SK-N-SH (cell line): Measurements from ENCODE around the gene MCC. TPM values are rescaled to one million over a fixed set of nuclear protein-coding genes. Genes with fewer than 3 reads are reported as not detected.

Source experiments
- CTCF ChIA-PET: fragments of 300-600, 350-600 bp; formaldehyde crosslinking; extraction: SDS; loops from one replicate; lab custom pipeline; 2021; lab: Yijun Ruan, JAX
- POLR2A ChIA-PET: fragments of 350-600 bp; sonication (Branson Sonifier 250); formaldehyde crosslinking; extraction: SDS; loops from one replicate; lab custom pipeline; 2020; ENCODE audit warnings: antibody characterized with exemption, inconsistent platforms; lab: Yijun Ruan, JAX
- DNase-seq: peaks from one replicate; pipeline ENCODE4 v3.0.0; 2012
- H2AFZ ChIP-seq: fragments of 200-600 bp; sonication (generic); 2 replicates; pipeline ENCODE4 v1.8.1; 2016; ENCODE audit warnings: antibody characterized with exemption, mild to moderate bottlenecking, low read depth
- H3F3A ChIP-seq: fragments of 200-600 bp; sonication (generic); replicated peaks from 2 replicates; pipeline ENCODE3; 2016; ENCODE audit warnings: antibody characterized with exemption, mild to moderate bottlenecking; ENCODE audit not compliant: insufficient read depth
- H3K27ac ChIP-seq, 2 experiments: fragments of 200-500 bp in 1 of 2; fragments of 200-600 bp in 1 of 2; sonication (Bioruptor generic) in 1 of 2; sonication (generic), shearing (Covaris generic) in 1 of 2; 2 replicates each; pipeline versions ENCODE4 v1.5.1 to v1.6.1; 2014 to 2016; ENCODE audit warnings: low read depth in 2 of 2, inconsistent platforms in 1 of 2, low read length in 1 of 2, mild to moderate bottlenecking in 1 of 2, mixed read lengths in 1 of 2
- H3K27me3 ChIP-seq: fragments of 200-600 bp; sonication (generic), shearing (Covaris generic); 2 replicates; pipeline ENCODE4 v1.6.1; 2016; ENCODE audit warnings: mixed run types; ENCODE audit not compliant: insufficient read depth
- H3K36me3 ChIP-seq, 2 experiments: fragments of 200-500 bp in 1 of 2; fragments of 200-600 bp in 1 of 2; sonication (Bioruptor generic) in 1 of 2; sonication (generic) in 1 of 2; replicated peaks in 1 of 2; 2 replicates each; pipeline versions ENCODE3 to v1.5.1; 2014 to 2016; ENCODE audit warnings: low read length in 1 of 2, mild to moderate bottlenecking in 1 of 2; ENCODE audit not compliant: insufficient read depth in 2 of 2, control insufficient read depth in 1 of 2
- H3K4me1 ChIP-seq, 2 experiments: fragments of 200-500 bp in 1 of 2; fragments of 200-600 bp in 1 of 2; sonication (Bioruptor generic) in 1 of 2; sonication (generic), shearing (Covaris generic) in 1 of 2; 2 replicates each; pipeline versions ENCODE4 v1.5.1 to v1.6.1; 2014 to 2016; ENCODE audit warnings: low read depth in 1 of 2, low read length in 1 of 2, mixed run types in 1 of 2; ENCODE audit not compliant: insufficient read depth in 2 of 2, control insufficient read depth in 1 of 2
- H3K4me2 ChIP-seq: fragments of 200-600 bp; sonication (generic), shearing (Covaris generic); 2 replicates; pipeline ENCODE4 v1.6.1; 2017; ENCODE audit warnings: mixed run types
- H3K4me3 ChIP-seq, 2 experiments: fragments of 200-500 bp in 1 of 2; fragments of 200-600 bp in 1 of 2; sonication (Bioruptor generic) in 1 of 2; sonication (generic), shearing (Covaris generic) in 1 of 2; 2 replicates each; pipeline versions ENCODE4 v1.5.1 to v1.8.1; 2014 to 2016; ENCODE audit warnings: low read depth in 2 of 2, inconsistent platforms in 1 of 2, low read length in 1 of 2, mild to moderate bottlenecking in 1 of 2, mixed read lengths in 1 of 2, moderate library complexity in 1 of 2
- H3K79me2 ChIP-seq: fragments of 200-600 bp; sonication (generic); 2 replicates; pipeline ENCODE4 v1.8.1; 2017; ENCODE audit warnings: mild to moderate bottlenecking; ENCODE audit not compliant: insufficient read depth
- H3K9ac ChIP-seq: fragments of 200-600 bp; sonication (generic); 2 replicates; pipeline ENCODE4 v1.6.1; 2017; ENCODE audit warnings: mixed run types
- H3K9me2 ChIP-seq: fragments of 200-600 bp; sonication (generic); 2 replicates; pipeline ENCODE4 v1.6.1; 2017; ENCODE audit warnings: mixed run types
- H3K9me3 ChIP-seq: fragments of 200-600 bp; sonication (generic); 2 replicates; pipeline ENCODE4 v1.6.1; 2017; ENCODE audit warnings: mixed run types, mild to moderate bottlenecking, moderate library complexity
- H4K20me1 ChIP-seq: fragments of 200-600 bp; sonication (generic); 2 replicates; pipeline ENCODE4 v1.6.1; 2017; ENCODE audit warnings: mild to moderate bottlenecking, mixed run types; ENCODE audit not compliant: insufficient read depth
- CHD2 ChIP-seq: fragments of 150-350 bp; IDR thresholded peaks from 2 replicates; pipeline ENCODE4 v1.6.1; 2018; ENCODE audit warnings: low read length; ENCODE audit not compliant: partially characterized antibody
- EP300 ChIP-seq, 2 experiments: IDR thresholded peaks; 2 replicates each; pipeline versions ENCODE4 v1.4.0 to v1.6.1; 2012; ENCODE audit warnings: borderline replicate concordance in 1 of 2, low read depth in 1 of 2, low read length in 1 of 2
- FOXJ3 ChIP-seq: sonication (generic); formaldehyde crosslinking; IDR thresholded peaks from 2 replicates; pipeline ENCODE4 v1.5.1; 2020; ENCODE audit warnings: mild to moderate bottlenecking, missing genetic modification reagents
- GABPA ChIP-seq: IDR thresholded peaks from 2 replicates; pipeline ENCODE4 v1.4.0; 2012; ENCODE audit warnings: low read depth, mild to moderate bottlenecking
- GATA2 ChIP-seq: sonication (generic); formaldehyde crosslinking; IDR thresholded peaks from 2 replicates; pipeline ENCODE4 v1.5.0; 2020; ENCODE audit warnings: mild to moderate bottlenecking, missing genetic modification reagents
- JUND ChIP-seq: IDR thresholded peaks from 2 replicates; pipeline ENCODE4 v1.4.0; 2012
- MAX ChIP-seq: IDR thresholded peaks from 2 replicates; pipeline ENCODE4 v1.4.0; 2012; ENCODE audit warnings: low read depth
- NRF1 ChIP-seq: IDR thresholded peaks from 2 replicates; pipeline ENCODE4 v1.6.1; 2012; ENCODE audit warnings: low read depth, mild to moderate bottlenecking, low read length
- PBX3 ChIP-seq: IDR thresholded peaks from 2 replicates; pipeline ENCODE4; 2012
- RCOR1 ChIP-seq: fragments of 150-350 bp; IDR thresholded peaks from 2 replicates; pipeline ENCODE4 v1.6.1; 2017; ENCODE audit warnings: antibody characterized with exemption, low read length
- RFX5 ChIP-seq: IDR thresholded peaks from 2 replicates; pipeline ENCODE4 v1.6.1; 2012; ENCODE audit warnings: mild to moderate bottlenecking, improper control_type of control experiment, low read length
- RXRA ChIP-seq: IDR thresholded peaks from 2 replicates; pipeline ENCODE4 v1.4.0; 2012; ENCODE audit warnings: low read depth, mild to moderate bottlenecking, borderline replicate concordance
- SMC3 ChIP-seq: IDR thresholded peaks from 2 replicates; pipeline ENCODE4 v1.6.1; 2012; ENCODE audit warnings: low read depth, low read length, improper control_type of control experiment
- TAF1 ChIP-seq: IDR thresholded peaks from 2 replicates; pipeline ENCODE4 v1.6.1; 2012; ENCODE audit warnings: low read depth, mild to moderate bottlenecking, low read length, moderate library complexity, borderline replicate concordance
- TCF12 ChIP-seq: IDR thresholded peaks from 2 replicates; pipeline ENCODE4 v1.4.0; 2012
- TEAD4 ChIP-seq: IDR thresholded peaks from 2 replicates; pipeline ENCODE4 v1.4.0; 2012; ENCODE audit warnings: mild to moderate bottlenecking, borderline replicate concordance; ENCODE audit not compliant: insufficient read depth
- YY1 ChIP-seq: IDR thresholded peaks from 2 replicates; pipeline ENCODE4 v1.4.0; 2012; ENCODE audit warnings: low read depth, mild to moderate bottlenecking
- WGBS: methylation state at CpG from one replicate; pipeline ENCODE4 v1.1.6; 2017; ENCODE audit warnings: low lambda C conversion rate; 5-methylcytosine and 5-hydroxymethylcytosine counted together
- polyA plus RNA-seq, 3 experiments: library from polyadenylated mRNA; depleted of rRNA; stranded (reverse); fragments of >200 nt; gene quantifications; 2 replicates each; pipeline ENCODE4 v1.2.3, GENCODE V29; 2012
- TF ChIP-seq, protein P1 (sequence below): IDR thresholded peaks from 2 replicates; pipeline ENCODE4 v1.6.1; 2012; ENCODE audit warnings: mild to moderate bottlenecking, low read depth, low read length, moderate library complexity
- TF ChIP-seq, protein P2 (sequence below): fragments of 200-600 bp; sonication (generic); IDR thresholded peaks from 2 replicates; pipeline ENCODE4 v1.6.1; 2017; ENCODE audit warnings: antibody characterized with exemption, mild to moderate bottlenecking, moderate library complexity

The MCC gene
- polyA plus RNA-seq, 1 of the 3 experiments (the other 2 are of a cell fraction), result 3.6 TPM

DNA sequence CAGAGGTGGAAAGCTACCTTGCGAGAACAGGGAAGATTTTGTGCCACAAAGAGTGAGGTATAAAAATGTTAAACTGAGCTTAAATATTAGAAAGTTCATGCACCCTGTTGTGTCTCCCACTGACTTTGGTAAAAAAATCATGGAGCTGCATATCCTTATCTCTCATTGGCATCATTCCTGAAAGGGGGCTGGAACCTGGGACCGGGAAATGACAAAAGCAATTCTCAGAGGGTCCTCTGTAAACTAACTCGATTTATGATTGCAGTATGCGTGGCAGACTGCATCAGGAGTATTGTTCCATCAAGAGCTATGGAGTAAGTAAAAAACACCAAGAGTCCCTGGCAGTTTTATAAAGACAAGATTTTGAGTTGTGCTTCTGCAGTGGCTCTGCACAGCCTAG is 362.9 kb downstream of the MCC start:
- H3K36me3 ChIP-seq, result no peaks in the 10 kb centered on the region
- no peak for DNase-seq
- H3K9me3 ChIP-seq, result no peaks in the 10 kb centered on the region
- H3K27me3 ChIP-seq, result no peaks in the 10 kb centered on the region; the same call in 1 of the 2 replicates
- ChIA-PET CTCF (interaction anchor here (1.0 to 2.7 kb wide), 3 partner anchors 34 to 82 kb away, joined by 3 to 9 read pairs (median 3); no protein-coding TSS in a partner anchor), POLR2A (interaction anchor here (0.6 to 0.9 kb wide), 2 partner anchors 122 to 167 kb away, joined by 3 read pairs; no protein-coding TSS in a partner anchor)
- H3K9me2 ChIP-seq, result no peaks in the 10 kb centered on the region
- no peaks in the 10 kb centered on the region for H4K20me1 ChIP-seq
- no peaks in the 10 kb centered on the region for H3K79me2 ChIP-seq
- no peak overlapping the region for H3K9ac ChIP-seq
- 32% methylated on average over 4 of the region's 4 CpGs for WGBS
- H3F3A ChIP-seq, result no peaks in the 10 kb centered on the region
- peak; percentile 33 for TF ChIP-seq GATA2 (CRISPR knock-in tag)
- TF ChIP-seq RCOR1, result 0 out of 2 replicates have a peak, but pooled peaks have one; percentile 21
- no peak for TF ChIP-seq JUND
- peak in 1 of 2 experiments; percentile 9; a peak in 1 of 4 replicates for TF ChIP-seq EP300 (IDR thresholded peaks at IDR 0.05; ENCODE audit: borderline replicate concordance in 1 of 2, low read depth in 1 of 2, low read length in 1 of 2)
- no peak for TF ChIP-seq YY1
- TF ChIP-seq, all 33 proteins: peak for 3
- Histone ChIP-seq H3K4me3 (no peak overlapping the region), H2AFZ (no peak overlapping the region), H3K27ac (peak overlapping the region in 1 of 2 experiments; percentile 92; a peak in 2 of 4 replicates), H3K4me2 (no peak overlapping the region), H3K4me1 (peaks cover 0 to 39% of the 10 kb centered on the region in 2 experiments; a peak in 2 of 4 replicates)

DNA sequence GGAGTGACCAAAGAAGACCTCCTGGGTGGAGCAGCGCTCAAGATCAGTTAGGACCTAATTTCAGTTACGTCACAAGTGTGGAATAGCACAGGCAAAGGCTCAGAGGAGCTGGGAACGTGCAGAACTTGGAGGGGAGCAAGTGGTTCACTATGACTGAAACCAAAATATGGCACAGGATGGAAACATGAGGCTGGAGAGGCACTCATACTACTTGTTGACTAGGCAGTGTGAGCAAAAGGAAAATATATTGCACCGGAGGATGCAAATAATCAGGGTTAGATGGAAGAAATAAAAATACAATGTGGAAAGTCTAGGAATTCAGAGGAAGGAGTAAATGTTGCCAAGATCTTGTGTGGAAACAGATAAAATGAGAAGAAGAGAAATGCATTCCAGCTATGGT is 363.3 kb downstream of the MCC start:
- peaks cover 0 to 43% of the 10 kb centered on the region in 2 experiments; a peak in 2 of 4 replicates for H3K4me1 ChIP-seq
- no peak overlapping the region for H3K4me3 ChIP-seq
- TF ChIP-seq NRF1 (no peak), GABPA (no peak), YY1 (no peak), RXRA (no peak), FOXJ3 (no peak), TAF1 (no peak), TCF12 (no peak), RFX5 (no peak), CHD2 (no peak), PBX3 (no peak), EP300 (IDR thresholded peaks at IDR 0.05; ENCODE audit: borderline replicate concordance in 1 of 2, low read depth in 1 of 2, low read length in 1 of 2) (no peak), JUND (no peak), SMC3 (no peak), RCOR1 (no peak), TEAD4 (no peak), MAX (no peak)
- TF ChIP-seq, protein P1, sequence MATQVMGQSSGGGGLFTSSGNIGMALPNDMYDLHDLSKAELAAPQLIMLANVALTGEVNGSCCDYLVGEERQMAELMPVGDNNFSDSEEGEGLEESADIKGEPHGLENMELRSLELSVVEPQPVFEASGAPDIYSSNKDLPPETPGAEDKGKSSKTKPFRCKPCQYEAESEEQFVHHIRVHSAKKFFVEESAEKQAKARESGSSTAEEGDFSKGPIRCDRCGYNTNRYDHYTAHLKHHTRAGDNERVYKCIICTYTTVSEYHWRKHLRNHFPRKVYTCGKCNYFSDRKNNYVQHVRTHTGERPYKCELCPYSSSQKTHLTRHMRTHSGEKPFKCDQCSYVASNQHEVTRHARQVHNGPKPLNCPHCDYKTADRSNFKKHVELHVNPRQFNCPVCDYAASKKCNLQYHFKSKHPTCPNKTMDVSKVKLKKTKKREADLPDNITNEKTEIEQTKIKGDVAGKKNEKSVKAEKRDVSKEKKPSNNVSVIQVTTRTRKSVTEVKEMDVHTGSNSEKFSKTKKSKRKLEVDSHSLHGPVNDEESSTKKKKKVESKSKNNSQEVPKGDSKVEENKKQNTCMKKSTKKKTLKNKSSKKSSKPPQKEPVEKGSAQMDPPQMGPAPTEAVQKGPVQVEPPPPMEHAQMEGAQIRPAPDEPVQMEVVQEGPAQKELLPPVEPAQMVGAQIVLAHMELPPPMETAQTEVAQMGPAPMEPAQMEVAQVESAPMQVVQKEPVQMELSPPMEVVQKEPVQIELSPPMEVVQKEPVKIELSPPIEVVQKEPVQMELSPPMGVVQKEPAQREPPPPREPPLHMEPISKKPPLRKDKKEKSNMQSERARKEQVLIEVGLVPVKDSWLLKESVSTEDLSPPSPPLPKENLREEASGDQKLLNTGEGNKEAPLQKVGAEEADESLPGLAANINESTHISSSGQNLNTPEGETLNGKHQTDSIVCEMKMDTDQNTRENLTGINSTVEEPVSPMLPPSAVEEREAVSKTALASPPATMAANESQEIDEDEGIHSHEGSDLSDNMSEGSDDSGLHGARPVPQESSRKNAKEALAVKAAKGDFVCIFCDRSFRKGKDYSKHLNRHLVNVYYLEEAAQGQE, result no peak
- TF ChIP-seq, protein P2, sequence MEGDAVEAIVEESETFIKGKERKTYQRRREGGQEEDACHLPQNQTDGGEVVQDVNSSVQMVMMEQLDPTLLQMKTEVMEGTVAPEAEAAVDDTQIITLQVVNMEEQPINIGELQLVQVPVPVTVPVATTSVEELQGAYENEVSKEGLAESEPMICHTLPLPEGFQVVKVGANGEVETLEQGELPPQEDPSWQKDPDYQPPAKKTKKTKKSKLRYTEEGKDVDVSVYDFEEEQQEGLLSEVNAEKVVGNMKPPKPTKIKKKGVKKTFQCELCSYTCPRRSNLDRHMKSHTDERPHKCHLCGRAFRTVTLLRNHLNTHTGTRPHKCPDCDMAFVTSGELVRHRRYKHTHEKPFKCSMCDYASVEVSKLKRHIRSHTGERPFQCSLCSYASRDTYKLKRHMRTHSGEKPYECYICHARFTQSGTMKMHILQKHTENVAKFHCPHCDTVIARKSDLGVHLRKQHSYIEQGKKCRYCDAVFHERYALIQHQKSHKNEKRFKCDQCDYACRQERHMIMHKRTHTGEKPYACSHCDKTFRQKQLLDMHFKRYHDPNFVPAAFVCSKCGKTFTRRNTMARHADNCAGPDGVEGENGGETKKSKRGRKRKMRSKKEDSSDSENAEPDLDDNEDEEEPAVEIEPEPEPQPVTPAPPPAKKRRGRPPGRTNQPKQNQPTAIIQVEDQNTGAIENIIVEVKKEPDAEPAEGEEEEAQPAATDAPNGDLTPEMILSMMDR, result no peak
- TF ChIP-seq, all 33 proteins: peak for 0
- no peaks in the 10 kb centered on the region for H3K79me2 ChIP-seq
- ChIA-PET CTCF (interaction anchor here (1.0 to 2.7 kb wide), 6 partner anchors 18 to 169 kb away, joined by 3 to 9 read pairs (median 3); no protein-coding TSS in a partner anchor), POLR2A (interaction anchor here (0.9 kb wide), 1 partner anchor 167 kb away, joined by 3 read pairs; no protein-coding TSS in a partner anchor)
- H3K36me3 ChIP-seq, result no peaks in the 10 kb centered on the region
- peak overlapping the region in 1 of 2 experiments; percentile 92; a peak in 2 of 4 replicates for H3K27ac ChIP-seq
- no peak for DNase-seq
- H3K4me2 ChIP-seq, result no peak overlapping the region
- H3F3A ChIP-seq, result no peaks in the 10 kb centered on the region
- H3K9me3 ChIP-seq, result no peaks in the 10 kb centered on the region
- WGBS, result 63% methylated on average over 4 of the region's 4 CpGs
- no peaks in the 10 kb centered on the region for H3K9me2 ChIP-seq
- H3K27me3 ChIP-seq, result no peaks in the 10 kb centered on the region; the same call in 1 of the 2 replicates
- H4K20me1 ChIP-seq, result no peaks in the 10 kb centered on the region
- H3K9ac ChIP-seq, result no peak overlapping the region
- no peak overlapping the region for H2AFZ ChIP-seq
